Measurements from ENCODE around the gene ENTR1. TPM values are rescaled to one million over a fixed set of nuclear protein-coding genes. Genes with fewer than 3 reads are reported as not detected.

ENTR1 gene
- total RNA-seq, 1 donor from 2014 or later: 57.9 TPM

- Mint-ChIP-seq H3K4me1 (ENCODE audit: unreplicated experiment) (peaks cover 14% of the 10 kb centered on the region), H3K4me3 (ENCODE audit: unreplicated experiment) (peak within 1 kb of the TSS; percentile 82), H3K9me3 (ENCODE audit: unreplicated experiment) (no peaks in the 10 kb centered on the region), H3K36me3 (ENCODE audit: unreplicated experiment) (peaks cover 19% of the 10 kb centered on the region), H3K27me3 (ENCODE audit: unreplicated experiment) (no peaks in the 10 kb centered on the region), H3K27ac (ENCODE audit: unreplicated experiment) (peak within 1 kb of the TSS; percentile 66)
- DNase-seq (ENCODE audit: extremely low spot score, unreplicated experiment): peak; percentile 96
- peak; percentile 99 for TF ChIP-seq CTCF (IDR thresholded peaks at IDR 0.05)
Observed at GRCh38 chr9:136400038-136400834, 10.2 kb downstream of the ENTR1 start, which contains the start of gene SNAPC4. SNAPC4 (minus strand) TSS chr9:136400170; CDS start chr9:136398428, 1,742 bp downstream.

GRCh38 chr9:136399176-136400037 lies 11.0 kb downstream of the ENTR1 start:
- Mint-ChIP-seq H3K9me3 (ENCODE audit: unreplicated experiment) (no peaks in the 10 kb centered on the region), H3K27ac (ENCODE audit: unreplicated experiment) (peak overlapping the region; percentile 66), H3K27me3 (ENCODE audit: unreplicated experiment) (no peaks in the 10 kb centered on the region), H3K4me1 (ENCODE audit: unreplicated experiment) (peaks cover 14% of the 10 kb centered on the region), H3K36me3 (ENCODE audit: unreplicated experiment) (peaks cover 11% of the 10 kb centered on the region), H3K4me3 (ENCODE audit: unreplicated experiment) (peak overlapping the region; percentile 82)
- no peak for DNase-seq (ENCODE audit: extremely low spot score, unreplicated experiment)
- no peak for TF ChIP-seq CTCF (IDR thresholded peaks at IDR 0.05)

GRCh38 chr9:136398286-136398685 lies 12.1 kb downstream of the ENTR1 start:
- Mint-ChIP-seq H3K36me3 (ENCODE audit: unreplicated experiment) (peaks cover 7% of the 10 kb centered on the region), H3K27ac (ENCODE audit: unreplicated experiment) (no peak overlapping the region), H3K4me3 (ENCODE audit: unreplicated experiment) (peak overlapping the region; percentile 18), H3K4me1 (ENCODE audit: unreplicated experiment) (peaks cover 14% of the 10 kb centered on the region), H3K27me3 (ENCODE audit: unreplicated experiment) (no peaks in the 10 kb centered on the region), H3K9me3 (ENCODE audit: unreplicated experiment) (no peaks in the 10 kb centered on the region)
- no peak for TF ChIP-seq CTCF (IDR thresholded peaks at IDR 0.05)
- DNase-seq (ENCODE audit: extremely low spot score, unreplicated experiment): no peak

- Mint-ChIP-seq H3K27me3 (ENCODE audit: unreplicated experiment) (no peaks in the 10 kb centered on the region), H3K4me3 (ENCODE audit: unreplicated experiment) (no peak overlapping the region), H3K4me1 (ENCODE audit: unreplicated experiment) (peaks cover 14% of the 10 kb centered on the region), H3K27ac (ENCODE audit: unreplicated experiment) (no peak overlapping the region), H3K9me3 (ENCODE audit: unreplicated experiment) (no peaks in the 10 kb centered on the region), H3K36me3 (ENCODE audit: unreplicated experiment) (peaks cover 7% of the 10 kb centered on the region)
- no peak for TF ChIP-seq CTCF (IDR thresholded peaks at IDR 0.05)
- DNase-seq (ENCODE audit: extremely low spot score, unreplicated experiment): no peak
Observed at GRCh38 chr9:136397643-136398042, 12.8 kb downstream of the ENTR1 start.

GRCh38 chr9:136396219-136396515 lies 14.2 kb downstream of the ENTR1 start:
- Mint-ChIP-seq H3K4me3 (ENCODE audit: unreplicated experiment) (no peak overlapping the region), H3K36me3 (ENCODE audit: unreplicated experiment) (peaks cover 11% of the 10 kb centered on the region), H3K27me3 (ENCODE audit: unreplicated experiment) (no peaks in the 10 kb centered on the region), H3K27ac (ENCODE audit: unreplicated experiment) (no peak overlapping the region), H3K9me3 (ENCODE audit: unreplicated experiment) (no peaks in the 10 kb centered on the region), H3K4me1 (ENCODE audit: unreplicated experiment) (peaks cover 14% of the 10 kb centered on the region)
- TF ChIP-seq CTCF (IDR thresholded peaks at IDR 0.05): no peak
- DNase-seq (ENCODE audit: extremely low spot score, unreplicated experiment): no peak
